ENCODE results near the gene NPAS4.
"Not testable (repeated sequence)": the region's sequence is repeated elsewhere in the genome, so short reads cannot be mapped to it uniquely, and the experiment has no call there.

The NPAS4 gene

GRCh38 chr11:66420671-66421476 lies at the start of gene NPAS4:
TSS of gene NPAS4 (plus strand) at chr11:66421035. CDS start at chr11:66421180, 145 bp downstream.
- DNase-seq, result no peak

GRCh38 chr11:66371627-66372415 lies 49.0 kb upstream of the NPAS4 start, which contains the start of gene SLC29A2:
TSS of gene SLC29A2 (minus strand) at chr11:66371760. CDS start at chr11:66371591, 169 bp downstream.
- DNase-seq, result peak; percentile 72

GRCh38 chr11:66373265-66373664 lies 47.6 kb upstream of the NPAS4 start:
- no peak for DNase-seq

- DNase-seq, result not testable (repeated sequence)
These were observed 47.0 kb upstream of the NPAS4 start for GRCh38 chr11:66373690-66374287.

GRCh38 chr11:66380264-66380663 lies 40.6 kb upstream of the NPAS4 start:
- not testable (repeated sequence) for DNase-seq

GRCh38 chr11:66384316-66384715 lies 36.5 kb upstream of the NPAS4 start:
- DNase-seq, result not testable (repeated sequence)

- peak; percentile 87 for DNase-seq
These were observed 34.4 kb upstream of the NPAS4 start for GRCh38 chr11:66386171-66387069.

GRCh38 chr11:66388780-66389386 lies 32.0 kb upstream of the NPAS4 start:
- DNase-seq, result peak; percentile 76

GRCh38 chr11:66391322-66391721 lies 29.5 kb upstream of the NPAS4 start:
- DNase-seq, result no peak

GRCh38 chr11:66393954-66394353 lies 26.9 kb upstream of the NPAS4 start:
- no peak for DNase-seq

- DNase-seq, result no peak
These were observed 13.2 kb upstream of the NPAS4 start for GRCh38 chr11:66407651-66408050.

- DNase-seq, result peak; percentile 95
These were observed 12.2 kb upstream of the NPAS4 start for GRCh38 chr11:66408488-66409214.

GRCh38 chr11:66409226-66409625 lies 11.6 kb upstream of the NPAS4 start:
- DNase-seq, result no peak

GRCh38 chr11:66410191-66410590 lies 10.6 kb upstream of the NPAS4 start:
- no peak for DNase-seq

GRCh38 chr11:66411323-66411722 lies 9.5 kb upstream of the NPAS4 start:
- no peak for DNase-seq

GRCh38 chr11:66412110-66412509 lies 8.7 kb upstream of the NPAS4 start:
- DNase-seq, result no peak

- no peak for DNase-seq
These were observed 7.7 kb upstream of the NPAS4 start for GRCh38 chr11:66413167-66413566.

- no peak for DNase-seq
These were observed 6.5 kb upstream of the NPAS4 start for GRCh38 chr11:66414120-66414934.

GRCh38 chr11:66415423-66415822 lies 5.4 kb upstream of the NPAS4 start:
- DNase-seq, result no peak

- DNase-seq, result peak; percentile 47
These were observed 3.8 kb upstream of the NPAS4 start for GRCh38 chr11:66417000-66417399.
